Measurements from ENCODE around the gene ETFB. TPM values are rescaled to one million over a fixed set of nuclear protein-coding genes. Genes with fewer than 3 reads are reported as not detected.

ETFB gene
- total and polyA plus RNA-seq, 7 donors = 59.5 to 361 (median 158) TPM

DNA sequence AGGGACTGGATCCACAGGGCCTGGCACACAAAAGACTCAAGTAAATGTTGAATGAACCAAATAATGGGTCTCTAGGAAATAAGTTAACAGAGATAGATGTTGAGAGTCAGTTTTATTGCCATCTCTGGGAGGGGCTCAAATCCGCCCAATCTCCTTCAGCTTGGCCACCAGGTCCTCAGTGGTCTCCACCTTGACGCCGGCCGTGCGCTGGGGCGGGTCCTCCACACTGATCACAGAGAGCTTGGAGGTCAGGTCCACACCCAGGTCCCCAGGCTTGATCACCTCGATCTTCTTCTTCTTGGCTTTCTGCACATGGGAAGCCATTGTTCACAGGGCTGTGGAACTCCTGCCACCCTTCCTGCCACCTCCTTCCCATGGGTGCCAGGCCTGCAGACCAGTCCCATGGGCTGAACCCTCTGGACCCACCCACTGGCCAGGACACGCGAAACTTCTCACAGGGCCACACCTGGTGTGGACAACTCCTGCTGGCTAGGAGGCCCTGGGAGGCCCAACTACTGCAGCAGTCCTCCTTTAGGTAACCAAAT is 21.0 kb downstream of the ETFB start:
- DNase-seq = no peak
- H3K9me3 ChIP-seq = no peaks in the 10 kb centered on the region
- no peak overlapping the region for H3K4me3 ChIP-seq
- H3K27ac ChIP-seq = no peak overlapping the region
- H3K27me3 ChIP-seq = no peaks in the 10 kb centered on the region
- WGBS, 2 donors = 97% methylated on average over 9 of the region's 9 CpGs
- H3K4me1 ChIP-seq = peaks cover 0 to 9% (median 5%) of the 10 kb centered on the region in 4 donors
- H3K36me3 ChIP-seq = peaks cover 0 to 40% (median 8%) of the 10 kb centered on the region in 4 donors
- no peak for TF ChIP-seq EP300 (IDR thresholded peaks at IDR 0.05)
- no peak for TF ChIP-seq POLR2A (IDR thresholded peaks at IDR 0.05)
- intact Hi-C loops (cut with DNase I) = no loop called here

- H3K9me3 ChIP-seq = no peaks in the 10 kb centered on the region
- H3K27me3 ChIP-seq = no peaks in the 10 kb centered on the region
- intact Hi-C loops (cut with DNase I) = no loop called here
- H3K4me1 ChIP-seq = peaks cover 0 to 25% (median 18%) of the 10 kb centered on the region in 4 donors
- H3K4me3 ChIP-seq = no peak overlapping the region
- TF ChIP-seq, protein P1, sequence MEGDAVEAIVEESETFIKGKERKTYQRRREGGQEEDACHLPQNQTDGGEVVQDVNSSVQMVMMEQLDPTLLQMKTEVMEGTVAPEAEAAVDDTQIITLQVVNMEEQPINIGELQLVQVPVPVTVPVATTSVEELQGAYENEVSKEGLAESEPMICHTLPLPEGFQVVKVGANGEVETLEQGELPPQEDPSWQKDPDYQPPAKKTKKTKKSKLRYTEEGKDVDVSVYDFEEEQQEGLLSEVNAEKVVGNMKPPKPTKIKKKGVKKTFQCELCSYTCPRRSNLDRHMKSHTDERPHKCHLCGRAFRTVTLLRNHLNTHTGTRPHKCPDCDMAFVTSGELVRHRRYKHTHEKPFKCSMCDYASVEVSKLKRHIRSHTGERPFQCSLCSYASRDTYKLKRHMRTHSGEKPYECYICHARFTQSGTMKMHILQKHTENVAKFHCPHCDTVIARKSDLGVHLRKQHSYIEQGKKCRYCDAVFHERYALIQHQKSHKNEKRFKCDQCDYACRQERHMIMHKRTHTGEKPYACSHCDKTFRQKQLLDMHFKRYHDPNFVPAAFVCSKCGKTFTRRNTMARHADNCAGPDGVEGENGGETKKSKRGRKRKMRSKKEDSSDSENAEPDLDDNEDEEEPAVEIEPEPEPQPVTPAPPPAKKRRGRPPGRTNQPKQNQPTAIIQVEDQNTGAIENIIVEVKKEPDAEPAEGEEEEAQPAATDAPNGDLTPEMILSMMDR (IDR thresholded peaks at IDR 0.05) = no peak
- TF ChIP-seq EP300 (IDR thresholded peaks at IDR 0.05) (no peak), POLR2A (IDR thresholded peaks at IDR 0.05) (no peak), POLR2AphosphoS5 (IDR thresholded peaks at IDR 0.05) (no peak)
- WGBS, 2 donors = 59 to 61% methylated on average over 9 of the region's 9 CpGs
- peak overlapping the region in 1 of 4 donors; percentile 92 for H3K27ac ChIP-seq
- peaks cover 0 to 25% (median 8%) of the 10 kb centered on the region in 4 donors for H3K36me3 ChIP-seq
- DNase-seq = no peak
Observed at GRCh38 chr19:51342631-51343569, 23.3 kb downstream of the ETFB start.

- WGBS, 2 donors = 30 to 51% methylated on average over 3 of the region's 3 CpGs
- intact Hi-C loops (cut with DNase I) = no loop called here
- DNase-seq = no peak
- Histone ChIP-seq H3K9me3 (no peaks in the 10 kb centered on the region), H3K27me3 (no peaks in the 10 kb centered on the region), H3K4me3 (no peak within 1 kb of the TSS), H3K4me1 (peaks cover 0 to 25% (median 18%) of the 10 kb centered on the region in 4 donors), H3K36me3 (peaks cover 0 to 21% (median 8%) of the 10 kb centered on the region in 4 donors), H3K27ac (peak within 1 kb of the TSS in 2 of 4 donors; percentile 78 to 92)
- TF ChIP-seq POLR2AphosphoS5 (IDR thresholded peaks at IDR 0.05) (no peak), POLR2A (IDR thresholded peaks at IDR 0.05) (no peak), EP300 (IDR thresholded peaks at IDR 0.05) (no peak)
- TF ChIP-seq, protein P1 (IDR thresholded peaks at IDR 0.05) = no peak
Observed at GRCh38 chr19:51341976-51342580, 24.1 kb downstream of the ETFB start, which contains the start of gene VSIG10L. TSS of gene VSIG10L (minus strand) at chr19:51342139. CDS start at chr19:51342124, 15 bp downstream.

- no peak for DNase-seq
- Histone ChIP-seq H3K4me3 (no peak overlapping the region), H3K36me3 (peaks cover 0 to 11% (median 5%) of the 10 kb centered on the region in 4 donors), H3K4me1 (peaks cover 0 to 25% (median 18%) of the 10 kb centered on the region in 4 donors), H3K27ac (peak overlapping the region in 2 of 4 donors; percentile 78 to 92), H3K27me3 (no peaks in the 10 kb centered on the region), H3K9me3 (no peaks in the 10 kb centered on the region)
- no peak for TF ChIP-seq EP300 (IDR thresholded peaks at IDR 0.05)
- no peak for TF ChIP-seq POLR2AphosphoS5 (IDR thresholded peaks at IDR 0.05)
- TF ChIP-seq, protein P1 (IDR thresholded peaks at IDR 0.05) = no peak
- TF ChIP-seq POLR2A (IDR thresholded peaks at IDR 0.05) = no peak
- intact Hi-C loops (cut with DNase I) = no loop called here
- WGBS, 2 donors = 92 to 94% methylated on average over 18 of the region's 18 CpGs
Observed at GRCh38 chr19:51341066-51341465, 25.1 kb downstream of the ETFB start.
